LNCAP (cell line): ENCODE data around the gene SUPT4H1.

Experiments
- CTCF ChIP-seq: fragments of 450-650 bp; IDR thresholded peaks from 2 replicates; pipeline ENCODE4 v1.5.1; 2017; ENCODE audit warnings: mild to moderate bottlenecking

Gene SUPT4H1

GRCh38 chr17:58383892-58384462 lies 32.0 kb upstream of the SUPT4H1 start:
- no peak for TF ChIP-seq CTCF

- no peak for TF ChIP-seq CTCF
Measured at GRCh38 chr17:58382872-58383242, 30.9 kb upstream of the SUPT4H1 start.

- no peak for TF ChIP-seq CTCF
Measured at GRCh38 chr17:58382108-58382871, 30.3 kb upstream of the SUPT4H1 start.

GRCh38 chr17:58381124-58382035 lies 29.4 kb upstream of the SUPT4H1 start:
- TF ChIP-seq CTCF: no peak

- TF ChIP-seq CTCF: no peak
Measured at GRCh38 chr17:58380207-58381123, 28.5 kb upstream of the SUPT4H1 start.

GRCh38 chr17:58379511-58379824 lies 27.5 kb upstream of the SUPT4H1 start:
- no peak for TF ChIP-seq CTCF
